ENCODE results near the gene HTR3E. TPM values are rescaled to one million over a fixed set of nuclear protein-coding genes. Genes with fewer than 3 reads are reported as not detected.

HTR3E gene
- total RNA-seq, 1 experiment from 2014 or later, result not detected

GRCh38 chr3:184066211-184066610 lies 30.7 kb upstream of the HTR3E start:
- no peak overlapping the region for H3K9ac ChIP-seq (ENCODE audit: extremely low read depth, insufficient read length, low read length)
- H2BK5ac ChIP-seq (ENCODE audit: insufficient read length, low read length), result no peak overlapping the region
- no peak overlapping the region for H3K4ac ChIP-seq (ENCODE audit: low read depth, low read length)
- H3K14ac ChIP-seq (ENCODE audit: insufficient read depth, low read length), result no peak overlapping the region
- no peak overlapping the region for H2BK20ac ChIP-seq (ENCODE audit: low read depth, low read length, poor library complexity, severe bottlenecking)
- Mint-ChIP-seq H3K27ac (no peak overlapping the region), H3K4me3 (no peak overlapping the region), H3K27me3 (ENCODE audit: low read depth) (0 out of 2 replicates have a peak, but pooled peaks cover 1% of the 10 kb centered on the region), H3K4me1 (no peaks in the 10 kb centered on the region), H3K9me3 (peaks cover 8 to 9% of the 10 kb centered on the region in 2 experiments), H3K36me3 (ENCODE audit: insufficient read depth in 1 of 3, low read depth in 3 of 3) (peaks cover 2 to 6% (median 2%) of the 10 kb centered on the region in 3 experiments; a peak in 4 of 7 replicates)
- H3K56ac ChIP-seq (ENCODE audit: insufficient read length, low read depth, low read length), result no peak overlapping the region
- no peak overlapping the region for H2BK120ac ChIP-seq (ENCODE audit: low read depth, low read length, poor library complexity, severe bottlenecking)
- H4K5ac ChIP-seq (ENCODE audit: insufficient read length, low read depth, low read length), result no peak overlapping the region
- no CpG with 5 or more reads among the region's 2 CpGs for WGBS (ENCODE audit: extremely low coverage, insufficient read length, low lambda C conversion rate)
- no peak for DNase-seq
- H2AK5ac ChIP-seq (ENCODE audit: insufficient read length, low read length), result no peak overlapping the region
- H3K9me3 ChIP-seq (ENCODE audit: control insufficient read depth, low read depth, low read length), result no peaks in the 10 kb centered on the region
- no peak overlapping the region for H3K18ac ChIP-seq (ENCODE audit: insufficient read length, low read depth, low read length)
- TF ChIP-seq, protein P1, sequence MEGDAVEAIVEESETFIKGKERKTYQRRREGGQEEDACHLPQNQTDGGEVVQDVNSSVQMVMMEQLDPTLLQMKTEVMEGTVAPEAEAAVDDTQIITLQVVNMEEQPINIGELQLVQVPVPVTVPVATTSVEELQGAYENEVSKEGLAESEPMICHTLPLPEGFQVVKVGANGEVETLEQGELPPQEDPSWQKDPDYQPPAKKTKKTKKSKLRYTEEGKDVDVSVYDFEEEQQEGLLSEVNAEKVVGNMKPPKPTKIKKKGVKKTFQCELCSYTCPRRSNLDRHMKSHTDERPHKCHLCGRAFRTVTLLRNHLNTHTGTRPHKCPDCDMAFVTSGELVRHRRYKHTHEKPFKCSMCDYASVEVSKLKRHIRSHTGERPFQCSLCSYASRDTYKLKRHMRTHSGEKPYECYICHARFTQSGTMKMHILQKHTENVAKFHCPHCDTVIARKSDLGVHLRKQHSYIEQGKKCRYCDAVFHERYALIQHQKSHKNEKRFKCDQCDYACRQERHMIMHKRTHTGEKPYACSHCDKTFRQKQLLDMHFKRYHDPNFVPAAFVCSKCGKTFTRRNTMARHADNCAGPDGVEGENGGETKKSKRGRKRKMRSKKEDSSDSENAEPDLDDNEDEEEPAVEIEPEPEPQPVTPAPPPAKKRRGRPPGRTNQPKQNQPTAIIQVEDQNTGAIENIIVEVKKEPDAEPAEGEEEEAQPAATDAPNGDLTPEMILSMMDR (conservative IDR thresholded peaks at IDR 0.05), result no peak
- no peak overlapping the region for H3K27ac ChIP-seq (ENCODE audit: insufficient read length, low read depth, low read length)
- no peaks in the 10 kb centered on the region for H3K23me2 ChIP-seq (ENCODE audit: insufficient read length, low read depth, low read length, poor library complexity, severe bottlenecking)
- no peak overlapping the region for H3T11ph ChIP-seq (ENCODE audit: low read length)
- no peaks in the 10 kb centered on the region for H4K20me1 ChIP-seq (ENCODE audit: control insufficient read depth, insufficient read depth, insufficient read length)
- no peak overlapping the region for H4K8ac ChIP-seq (replicated peaks; ENCODE audit: insufficient read length, low read depth, low read length)
- no peaks in the 10 kb centered on the region for H3K27me3 ChIP-seq (ENCODE audit: insufficient read depth, low read length)
- H2BK15ac ChIP-seq (ENCODE audit: low read depth, low read length), result no peak overlapping the region
- no peak overlapping the region for H2BK12ac ChIP-seq (ENCODE audit: insufficient read length, low read depth, low read length)
- no peak overlapping the region for H2AFZ ChIP-seq (ENCODE audit: low read length)
- H3K4me1 ChIP-seq (ENCODE audit: insufficient read depth, low read length), result no peaks in the 10 kb centered on the region
- no peaks in the 10 kb centered on the region for H3K79me1 ChIP-seq (ENCODE audit: insufficient read depth, low read depth, low read length, poor library complexity, severe bottlenecking)
- H3K79me2 ChIP-seq (ENCODE audit: insufficient read depth, low read length), result no peaks in the 10 kb centered on the region
- H3K4me2 ChIP-seq (ENCODE audit: insufficient read depth, insufficient read length, low read length), result no peak overlapping the region
- no peak overlapping the region for H4K91ac ChIP-seq (ENCODE audit: insufficient read length, low read depth, low read length)
- H3K23ac ChIP-seq (ENCODE audit: insufficient read length, low read depth, low read length), result no peak overlapping the region
